ENCODE data around the gene ADAMTSL2. TPM values are rescaled to one million over a fixed set of nuclear protein-coding genes. Genes with fewer than 3 reads are reported as not detected.

Gene ADAMTSL2
- total and polyA plus RNA-seq, 3 experiments from 2014 or later: not detected

DNA sequence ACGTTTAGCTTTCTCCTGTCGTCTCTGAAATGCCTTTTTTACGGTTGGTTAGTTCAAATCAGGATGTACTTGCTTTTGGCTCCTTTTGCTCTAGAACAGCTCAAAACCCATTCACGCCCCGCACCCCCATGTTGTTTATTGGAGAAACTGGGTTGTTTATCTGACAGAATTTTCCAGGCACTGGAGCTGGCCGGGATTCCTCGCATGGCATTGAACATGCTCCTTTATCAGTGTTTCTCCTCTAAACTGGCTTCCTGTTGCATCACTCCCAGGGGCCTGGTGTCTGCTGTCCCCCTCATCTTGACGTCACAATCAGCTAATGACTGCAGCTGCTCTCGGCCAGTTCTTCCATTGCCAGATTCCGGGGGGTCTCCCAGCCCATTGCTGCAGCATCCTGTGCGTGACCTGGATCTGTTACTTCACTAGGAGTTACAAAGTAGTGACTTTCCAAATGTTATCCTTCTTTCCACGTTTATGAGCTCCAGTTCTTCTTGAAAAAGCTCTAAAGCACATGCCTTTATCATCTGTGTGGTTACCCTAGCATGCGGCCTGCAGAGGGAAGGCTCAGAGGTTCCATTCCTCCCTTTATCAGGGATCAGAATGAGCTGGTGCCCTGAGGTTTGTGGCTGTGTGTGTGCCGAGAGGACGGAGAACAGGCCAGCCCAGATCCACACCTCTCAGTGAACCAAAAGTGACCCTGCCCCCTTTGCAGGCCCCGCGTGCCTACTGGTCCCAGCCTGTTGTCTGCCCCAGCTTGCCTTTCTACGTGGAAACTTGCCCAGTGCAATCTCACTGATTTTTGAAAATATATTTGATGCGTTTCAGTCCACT is 47.2 kb downstream of the ADAMTSL2 start:
- Histone ChIP-seq H3K9me3 (ENCODE audit: low read length) (no peaks in the 10 kb centered on the region), H3K27ac (ENCODE audit: low read depth, low read length) (no peak overlapping the region), H3K27me3 (ENCODE audit: insufficient read depth, low read length, poor library complexity, severe bottlenecking) (peaks cover 16% of the 10 kb centered on the region), H3K4me1 (ENCODE audit: insufficient read depth, low read length) (peaks cover 7% of the 10 kb centered on the region), H3K36me3 (ENCODE audit: insufficient read depth, low read length) (no peaks in the 10 kb centered on the region), H3K4me3 (ENCODE audit: low read length) (no peak overlapping the region)
- peaks cover 17 to 75% of the 10 kb centered on the region in 2 donors for H3K27me3 Mint-ChIP-seq
- H3K27ac Mint-ChIP-seq: peak overlapping the region in 1 of 8 donors; percentile 3
- H3K4me1 Mint-ChIP-seq: no peaks in the 10 kb centered on the region
- DNase-seq: no peak
- H3K36me3 Mint-ChIP-seq: no peaks in the 10 kb centered on the region
- no peak overlapping the region for H3K4me3 Mint-ChIP-seq
- CTCF ChIA-PET: interaction anchor here (1.0 kb wide), 1 partner anchor 162 kb away, joined by 3 read pairs; no protein-coding TSS in a partner anchor
- no peaks in the 10 kb centered on the region for H3K9me3 Mint-ChIP-seq
- POLR2A ChIA-PET: no interaction called here

DNA sequence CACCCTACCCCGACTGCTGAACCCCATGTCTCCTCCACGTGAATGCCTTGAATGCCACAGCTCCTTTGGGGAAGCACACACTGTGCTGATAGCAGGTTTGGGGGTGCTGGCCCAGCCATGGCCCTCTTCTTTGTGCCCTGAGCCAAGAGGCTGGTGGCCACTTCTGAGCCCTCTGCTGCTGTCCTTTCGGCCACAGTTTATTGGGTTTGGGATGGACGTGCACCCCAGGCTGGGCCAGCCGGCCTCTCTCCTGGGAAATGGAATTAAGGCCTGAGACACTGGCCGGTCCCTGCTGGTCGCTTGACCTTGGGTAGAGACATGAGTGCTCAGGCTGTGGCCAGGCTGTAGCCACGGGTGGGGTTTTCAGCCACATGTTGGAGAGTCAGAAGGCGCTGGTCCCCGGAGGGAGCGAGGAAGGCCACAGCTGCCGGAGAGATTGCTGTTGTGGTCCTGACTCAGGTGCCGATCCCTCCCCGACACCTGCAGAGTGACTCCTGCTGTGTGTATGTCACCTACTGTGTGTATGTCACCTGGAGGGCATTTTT is 48.1 kb downstream of the ADAMTSL2 start:
- Mint-ChIP-seq H3K4me3 (no peak overlapping the region), H3K36me3 (no peaks in the 10 kb centered on the region), H3K27me3 (peaks cover 17 to 68% of the 10 kb centered on the region in 2 donors), H3K27ac (no peak overlapping the region), H3K9me3 (no peaks in the 10 kb centered on the region), H3K4me1 (no peaks in the 10 kb centered on the region)
- CTCF ChIA-PET: interaction anchor here (1.0 kb wide), 1 partner anchor 161 kb away, joined by 3 read pairs; no protein-coding TSS in a partner anchor
- Histone ChIP-seq H3K4me1 (ENCODE audit: insufficient read depth, low read length) (peaks cover 7% of the 10 kb centered on the region), H3K36me3 (ENCODE audit: insufficient read depth, low read length) (no peaks in the 10 kb centered on the region), H3K9me3 (ENCODE audit: low read length) (no peaks in the 10 kb centered on the region), H3K27me3 (ENCODE audit: insufficient read depth, low read length, poor library complexity, severe bottlenecking) (peaks cover 16% of the 10 kb centered on the region), H3K27ac (ENCODE audit: low read depth, low read length) (no peak overlapping the region), H3K4me3 (ENCODE audit: low read length) (no peak overlapping the region)
- POLR2A ChIA-PET: no interaction called here
- DNase-seq: no peak

DNA sequence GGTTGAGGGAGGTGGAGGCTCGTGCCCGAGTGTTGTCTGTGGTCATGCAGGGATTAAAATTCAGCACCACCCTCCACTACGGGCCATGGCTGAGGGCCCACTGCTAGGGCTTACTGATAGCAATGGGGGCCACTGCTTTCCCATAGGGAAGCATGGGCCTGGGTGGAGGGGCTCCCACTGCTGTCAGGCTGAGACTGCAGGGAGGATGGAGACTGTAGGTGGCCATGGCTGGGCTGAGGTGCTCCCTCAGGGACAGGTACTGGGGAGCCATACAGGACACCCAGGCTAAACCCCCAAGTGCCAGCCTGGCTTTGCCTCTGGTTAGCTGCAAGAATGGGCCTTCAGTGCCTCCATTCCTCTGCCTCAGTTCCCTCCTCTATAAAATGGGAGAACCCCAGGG is 48.6 kb downstream of the ADAMTSL2 start:
- POLR2A ChIA-PET: no interaction called here
- Mint-ChIP-seq H3K9me3 (no peaks in the 10 kb centered on the region), H3K27me3 (peaks cover 16 to 65% of the 10 kb centered on the region in 2 donors), H3K36me3 (no peaks in the 10 kb centered on the region), H3K27ac (no peak overlapping the region), H3K4me3 (no peak overlapping the region), H3K4me1 (no peaks in the 10 kb centered on the region)
- Histone ChIP-seq H3K27ac (ENCODE audit: low read depth, low read length) (no peak overlapping the region), H3K36me3 (ENCODE audit: insufficient read depth, low read length) (no peaks in the 10 kb centered on the region), H3K4me3 (ENCODE audit: low read length) (no peak overlapping the region), H3K9me3 (ENCODE audit: low read length) (no peaks in the 10 kb centered on the region), H3K4me1 (ENCODE audit: insufficient read depth, low read length) (peaks cover 7% of the 10 kb centered on the region), H3K27me3 (ENCODE audit: insufficient read depth, low read length, poor library complexity, severe bottlenecking) (peaks cover 16% of the 10 kb centered on the region)
- no peak for DNase-seq
- CTCF ChIA-PET: no interaction called here

DNA sequence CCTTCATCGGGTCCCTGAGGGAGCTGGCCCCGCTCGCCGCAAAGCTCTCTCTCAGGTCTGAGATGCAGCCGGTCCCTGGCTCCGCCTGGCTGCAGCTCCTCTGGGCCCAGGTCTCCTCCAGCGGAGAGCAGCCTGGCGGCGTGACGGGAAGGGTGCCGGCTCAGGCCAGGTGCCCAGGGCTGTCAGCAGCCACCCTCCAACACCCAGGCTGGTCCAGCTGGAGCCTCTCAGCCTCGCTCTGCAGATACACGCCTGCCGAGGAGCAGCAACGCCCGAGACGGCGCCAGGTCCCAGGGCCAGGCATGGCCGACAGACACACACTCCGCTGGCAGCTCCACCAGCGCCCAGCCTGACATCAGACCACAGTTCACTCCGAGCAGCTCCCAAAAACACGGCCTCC is 49.1 kb downstream of the ADAMTSL2 start:
- H3K27me3 Mint-ChIP-seq: peaks cover 13 to 61% of the 10 kb centered on the region in 2 donors
- H3K4me1 ChIP-seq (ENCODE audit: insufficient read depth, low read length): peaks cover 7% of the 10 kb centered on the region
- no peaks in the 10 kb centered on the region for H3K9me3 ChIP-seq (ENCODE audit: low read length)
- no peaks in the 10 kb centered on the region for H3K9me3 Mint-ChIP-seq
- H3K27me3 ChIP-seq (ENCODE audit: insufficient read depth, low read length, poor library complexity, severe bottlenecking): peaks cover 16% of the 10 kb centered on the region
- no peak overlapping the region for H3K27ac ChIP-seq (ENCODE audit: low read depth, low read length)
- DNase-seq: no peak
- no peaks in the 10 kb centered on the region for H3K36me3 ChIP-seq (ENCODE audit: insufficient read depth, low read length)
- H3K4me3 Mint-ChIP-seq: no peak overlapping the region
- H3K36me3 Mint-ChIP-seq: no peaks in the 10 kb centered on the region
- H3K4me1 Mint-ChIP-seq: no peaks in the 10 kb centered on the region
- no peak overlapping the region for H3K4me3 ChIP-seq (ENCODE audit: low read length)
- ChIA-PET POLR2A (no interaction called here), CTCF (no interaction called here)
- no peak overlapping the region for H3K27ac Mint-ChIP-seq

DNA sequence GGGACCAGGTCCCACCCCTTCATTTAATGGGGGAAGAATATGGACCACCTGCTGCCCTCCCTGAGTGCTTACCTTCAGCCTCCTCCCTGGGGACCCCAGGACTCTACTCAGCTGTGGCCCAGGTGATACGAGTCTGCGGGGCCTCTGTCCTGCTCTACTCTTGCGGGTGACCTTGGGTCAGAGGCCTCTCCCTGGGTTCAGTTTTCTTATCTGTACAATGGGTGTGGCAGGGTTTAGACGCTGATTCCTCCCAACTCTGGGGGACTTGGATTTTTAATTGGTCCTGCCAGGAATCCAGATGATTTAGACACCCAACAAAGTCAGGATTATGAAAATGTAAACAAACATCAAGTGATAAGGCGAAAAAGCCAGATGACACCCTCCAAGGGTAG is 49.7 kb downstream of the ADAMTSL2 start:
- peaks cover 7% of the 10 kb centered on the region for H3K4me1 ChIP-seq (ENCODE audit: insufficient read depth, low read length)
- ChIA-PET CTCF (no interaction called here), POLR2A (no interaction called here)
- H3K27ac ChIP-seq (ENCODE audit: low read depth, low read length): no peak overlapping the region
- no peak overlapping the region for H3K4me3 ChIP-seq (ENCODE audit: low read length)
- Mint-ChIP-seq H3K36me3 (no peaks in the 10 kb centered on the region), H3K4me3 (no peak overlapping the region), H3K27me3 (peaks cover 13 to 61% of the 10 kb centered on the region in 2 donors), H3K27ac (no peak overlapping the region), H3K9me3 (no peaks in the 10 kb centered on the region), H3K4me1 (no peaks in the 10 kb centered on the region)
- H3K27me3 ChIP-seq (ENCODE audit: insufficient read depth, low read length, poor library complexity, severe bottlenecking): peaks cover 16% of the 10 kb centered on the region
- H3K36me3 ChIP-seq (ENCODE audit: insufficient read depth, low read length): no peaks in the 10 kb centered on the region
- no peak for DNase-seq
- H3K9me3 ChIP-seq (ENCODE audit: low read length): no peaks in the 10 kb centered on the region

DNA sequence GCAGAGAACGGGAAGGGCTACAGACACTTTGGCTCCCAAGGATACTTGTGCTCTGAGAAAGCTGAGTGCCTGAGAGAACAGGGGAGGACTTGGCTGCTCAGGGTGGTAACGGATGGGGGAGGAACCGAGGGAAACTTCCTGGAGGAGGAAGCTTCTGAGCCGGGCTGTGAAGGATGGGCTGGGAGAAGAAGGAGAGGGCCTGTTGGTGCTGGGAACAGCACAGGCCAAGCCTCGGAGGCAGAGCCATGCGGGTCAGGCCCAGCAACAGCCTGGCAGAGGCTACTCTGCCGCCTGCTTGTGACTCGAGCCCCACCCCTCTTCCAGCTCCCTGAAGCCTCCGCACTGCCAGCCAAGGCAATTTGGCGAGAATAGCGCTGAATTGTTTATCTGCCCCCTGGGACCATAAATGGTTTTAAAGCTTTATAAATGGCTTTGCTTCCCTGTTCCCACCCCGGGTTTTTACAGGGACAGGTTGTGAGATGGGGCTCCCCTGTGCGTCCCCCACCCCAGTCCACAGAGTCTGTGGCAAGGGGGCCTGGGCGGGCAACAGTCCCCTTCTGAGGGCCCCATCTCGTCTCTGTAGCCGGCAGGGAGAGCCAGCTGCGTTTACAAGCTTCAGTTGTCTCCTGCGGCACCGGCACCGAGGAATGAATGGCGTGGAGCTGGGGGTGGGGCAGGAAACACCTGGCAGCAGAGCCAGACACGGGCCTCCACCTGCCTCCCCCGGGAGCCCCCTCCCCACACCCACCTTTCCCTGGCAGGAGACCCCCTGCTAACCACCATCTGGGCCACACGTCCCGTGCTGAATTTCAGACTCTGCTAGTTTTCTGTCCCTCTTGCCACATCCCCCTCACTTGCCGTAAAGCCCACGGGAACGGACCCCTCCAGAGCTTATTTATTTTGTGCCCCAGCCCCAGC is 50.3 kb downstream of the ADAMTSL2 start:
- H3K27me3 Mint-ChIP-seq: peaks cover 13 to 56% of the 10 kb centered on the region in 2 donors
- Histone ChIP-seq H3K4me1 (ENCODE audit: insufficient read depth, low read length) (peaks cover 7% of the 10 kb centered on the region), H3K36me3 (ENCODE audit: insufficient read depth, low read length) (no peaks in the 10 kb centered on the region), H3K27me3 (ENCODE audit: insufficient read depth, low read length, poor library complexity, severe bottlenecking) (peaks cover 16% of the 10 kb centered on the region), H3K4me3 (ENCODE audit: low read length) (no peak overlapping the region), H3K9me3 (ENCODE audit: low read length) (no peaks in the 10 kb centered on the region), H3K27ac (ENCODE audit: low read depth, low read length) (no peak overlapping the region)
- ChIA-PET POLR2A (no interaction called here), CTCF (interaction anchor here (0.9 kb wide), 1 partner anchor 158 kb away, joined by 3 read pairs; no protein-coding TSS in a partner anchor)
- DNase-seq: no peak
- H3K4me3 Mint-ChIP-seq: no peak overlapping the region
- H3K9me3 Mint-ChIP-seq: no peaks in the 10 kb centered on the region
- H3K27ac Mint-ChIP-seq: peak overlapping the region in 1 of 8 donors; percentile 90
- no peaks in the 10 kb centered on the region for H3K4me1 Mint-ChIP-seq
- no peaks in the 10 kb centered on the region for H3K36me3 Mint-ChIP-seq

DNA sequence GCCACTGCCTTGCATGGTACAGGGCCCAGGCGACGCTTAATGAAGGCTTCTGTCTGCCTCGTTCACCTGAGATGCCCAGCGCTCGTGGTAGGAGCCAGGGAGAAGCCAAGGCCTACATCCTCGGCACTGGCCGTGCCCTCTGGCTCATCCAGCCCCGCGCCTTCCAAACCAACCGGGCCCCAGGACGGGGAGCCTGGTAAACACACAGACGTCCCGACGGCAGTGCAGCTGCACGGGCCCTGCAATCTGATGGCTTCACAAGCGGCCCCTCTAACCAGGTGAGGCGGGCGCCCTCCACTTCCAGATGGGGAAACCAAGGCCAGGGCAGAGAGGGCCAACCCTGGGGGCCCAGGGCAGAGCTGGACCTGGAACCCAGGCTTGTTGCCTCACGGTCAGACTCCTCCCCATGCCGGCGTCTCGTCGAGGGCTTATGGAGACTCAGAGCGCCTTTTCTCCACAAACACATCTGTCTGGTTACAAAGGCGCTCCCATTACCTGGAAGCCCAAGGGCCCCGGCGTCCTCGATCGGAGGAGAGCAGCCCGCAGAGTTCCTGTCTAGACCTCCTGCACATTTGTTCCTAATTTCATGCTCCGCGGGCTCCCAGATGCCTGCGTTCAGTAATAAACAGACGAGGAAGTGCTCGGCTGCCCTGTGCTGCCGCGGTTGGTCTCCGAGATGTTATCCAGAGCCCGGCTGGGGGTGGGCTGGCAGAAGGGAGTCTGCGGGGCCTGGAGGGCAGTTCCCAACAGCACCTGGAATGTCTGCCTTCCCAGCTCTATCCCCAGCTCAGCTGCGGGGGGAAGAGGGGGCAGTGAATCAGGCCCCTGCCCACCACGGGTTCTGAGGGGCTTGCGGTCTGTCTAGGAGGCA is 51.2 kb downstream of the ADAMTSL2 start:
- peaks cover 7% of the 10 kb centered on the region for H3K4me1 ChIP-seq (ENCODE audit: insufficient read depth, low read length)
- no peak overlapping the region for H3K27ac ChIP-seq (ENCODE audit: low read depth, low read length)
- Mint-ChIP-seq H3K4me3 (no peak overlapping the region), H3K27ac (peak overlapping the region in 1 of 8 donors; percentile 90), H3K36me3 (no peaks in the 10 kb centered on the region), H3K4me1 (no peaks in the 10 kb centered on the region), H3K27me3 (peaks cover 13 to 47% of the 10 kb centered on the region in 2 donors), H3K9me3 (no peaks in the 10 kb centered on the region)
- no peak for DNase-seq
- POLR2A ChIA-PET: no interaction called here
- no peak overlapping the region for H3K4me3 ChIP-seq (ENCODE audit: low read length)
- H3K36me3 ChIP-seq (ENCODE audit: insufficient read depth, low read length): no peaks in the 10 kb centered on the region
- CTCF ChIA-PET: interaction anchor here (0.9 kb wide), 1 partner anchor 157 kb away, joined by 3 read pairs; no protein-coding TSS in a partner anchor
- H3K9me3 ChIP-seq (ENCODE audit: low read length): no peaks in the 10 kb centered on the region
- peaks cover 16% of the 10 kb centered on the region for H3K27me3 ChIP-seq (ENCODE audit: insufficient read depth, low read length, poor library complexity, severe bottlenecking)
